MV-4-11 (cell line): ENCODE measurements around the gene UFC1.

Experiments used
- DNase-seq: peaks from one replicate; lab custom pipeline; 2025; lab: John Stamatoyannopoulos, UW

The UFC1 gene

DNA sequence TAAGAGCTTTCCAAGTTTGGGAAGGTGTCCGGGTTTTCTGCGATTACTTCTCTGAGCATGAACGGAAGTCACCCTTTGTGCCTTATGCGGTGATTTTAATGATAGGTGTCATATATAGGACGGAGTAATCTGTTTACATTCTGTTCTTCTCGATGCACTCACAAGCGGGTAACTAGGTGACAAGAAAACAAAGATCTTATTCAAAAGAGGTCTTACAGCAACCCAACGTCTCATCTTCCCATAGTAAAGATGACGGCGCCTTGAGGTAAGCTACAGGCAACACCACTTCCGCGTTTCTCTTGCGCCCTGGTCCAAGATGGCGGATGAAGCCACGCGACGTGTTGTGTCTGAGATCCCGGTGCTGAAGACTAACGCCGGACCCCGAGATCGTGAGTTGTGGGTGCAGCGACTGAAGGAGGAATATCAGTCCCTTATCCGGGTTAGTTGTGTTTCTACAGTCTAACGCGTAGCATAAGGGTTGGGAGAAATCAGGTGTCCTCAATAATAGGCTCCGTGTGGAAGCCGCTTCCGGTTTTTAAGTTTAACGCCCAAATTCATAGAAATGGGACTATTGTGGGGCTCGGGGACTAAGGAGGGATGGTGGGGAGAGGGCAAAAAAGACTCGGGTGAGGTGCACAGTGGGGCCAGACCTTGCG lies at the start of gene UFC1:
Gene UFC1 (plus strand): TSS at position 297 of the 656 bp plus-strand sequence. CDS start 20 bp downstream, at position 317.
- DNase-seq: peak; percentile 87

DNA sequence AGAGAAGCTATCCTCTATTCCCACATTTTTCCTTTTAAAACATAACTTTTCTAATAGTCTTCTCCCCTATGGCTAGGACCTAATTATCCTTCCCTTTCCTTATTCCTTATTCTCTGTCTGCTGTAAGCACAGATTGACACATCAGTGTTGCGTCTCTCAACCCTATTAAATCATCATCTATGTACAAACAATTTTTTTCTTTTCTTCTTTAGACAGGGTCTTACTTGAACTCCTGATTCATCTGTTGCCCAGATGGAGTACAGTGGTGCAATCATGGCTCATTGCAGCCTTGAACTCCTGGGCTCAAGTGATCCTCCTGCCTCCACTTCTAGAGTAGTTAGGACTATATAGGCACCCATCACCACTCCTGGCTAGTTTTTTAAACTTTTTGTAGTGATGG lies 47.3 kb upstream of the UFC1 start:
- DNase-seq: peak; percentile 13

- DNase-seq: peak; percentile 28
Measured at GRCh38 chr1:161111117-161111516, 42.7 kb upstream of the UFC1 start.

- peak; percentile 68 for DNase-seq
Measured at GRCh38 chr1:161111527-161111926, 42.3 kb upstream of the UFC1 start.

DNA sequence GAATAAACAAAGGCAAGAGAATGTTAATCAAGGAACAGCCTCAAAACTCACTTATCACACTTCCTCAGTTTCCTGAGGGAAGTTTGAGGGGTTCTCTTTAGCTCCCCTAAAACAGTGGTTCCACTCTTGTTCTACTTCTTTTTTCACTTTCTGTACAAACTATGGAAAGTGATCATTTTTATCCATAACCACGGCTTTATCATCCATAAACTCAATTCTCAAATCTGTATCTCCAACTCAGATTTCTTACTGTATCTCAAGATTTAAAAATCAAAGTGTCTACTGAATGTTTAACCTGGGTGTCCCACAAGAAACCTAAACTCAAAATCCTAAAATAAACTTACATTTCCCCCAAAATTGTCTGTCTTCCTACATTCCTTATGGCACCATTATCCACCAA lies 39.9 kb upstream of the UFC1 start:
- no peak for DNase-seq

DNA sequence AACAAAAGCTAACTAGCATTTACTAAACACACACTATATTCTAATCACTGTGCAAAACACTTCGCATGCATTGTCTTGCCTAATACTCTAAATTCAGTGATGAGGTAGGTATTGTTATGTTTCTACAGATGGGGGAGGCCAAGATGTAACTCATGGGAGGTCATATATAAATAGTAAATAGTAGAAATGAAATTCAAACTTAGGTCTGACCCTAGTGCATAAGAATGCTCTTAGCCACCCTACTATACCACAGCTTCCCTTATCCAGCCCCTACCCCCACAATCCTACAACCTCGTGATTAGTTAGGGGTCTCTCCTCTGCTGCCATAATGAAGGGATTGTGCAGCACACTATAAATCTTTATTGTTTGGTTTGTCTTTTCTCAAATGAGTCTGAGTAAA lies 39.2 kb upstream of the UFC1 start:
- DNase-seq: peak; percentile 15

DNA sequence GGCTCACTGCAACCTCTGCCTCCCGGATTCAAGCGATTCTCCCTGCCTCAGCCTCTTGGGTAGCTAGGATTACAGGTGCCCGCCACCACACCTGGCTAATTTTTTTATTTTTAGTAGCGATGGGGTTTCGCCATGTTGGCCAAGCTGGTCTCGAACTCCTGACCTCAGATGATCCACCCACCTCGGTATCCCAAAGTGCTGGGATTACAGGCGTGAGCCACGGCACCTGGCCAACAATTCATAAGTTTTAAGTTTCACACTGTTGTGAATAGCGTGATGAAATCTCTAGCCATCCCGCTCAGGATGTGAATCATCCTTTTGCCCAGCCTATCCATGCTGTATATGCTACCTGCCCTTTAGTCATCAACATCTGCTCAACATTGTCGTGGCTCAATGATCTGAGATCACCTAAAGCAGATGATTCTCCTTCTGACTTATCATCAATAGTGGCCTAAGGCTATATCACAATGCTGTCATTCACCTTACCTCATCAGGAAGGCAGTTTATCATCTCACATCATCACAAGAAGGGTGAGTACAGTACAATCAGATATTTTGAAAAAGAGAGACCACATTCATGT lies 38.6 kb upstream of the UFC1 start:
- peak; percentile 52 for DNase-seq

- DNase-seq: peak; percentile 37
Measured at GRCh38 chr1:161115961-161116360, 37.8 kb upstream of the UFC1 start.

GRCh38 chr1:161117759-161118581 lies 35.8 kb upstream of the UFC1 start, which contains the start of the genes NIT1 and PFDN2:
NIT1 (plus strand) TSS chr1:161118105; CDS start chr1:161118177, 72 bp downstream.
PFDN2 (minus strand) TSS chr1:161118037; CDS start chr1:161118026, 11 bp downstream.
- peak; percentile 63 for DNase-seq

- peak; percentile 57 for DNase-seq
Measured at GRCh38 chr1:161119092-161119903, 34.5 kb upstream of the UFC1 start.

DNA sequence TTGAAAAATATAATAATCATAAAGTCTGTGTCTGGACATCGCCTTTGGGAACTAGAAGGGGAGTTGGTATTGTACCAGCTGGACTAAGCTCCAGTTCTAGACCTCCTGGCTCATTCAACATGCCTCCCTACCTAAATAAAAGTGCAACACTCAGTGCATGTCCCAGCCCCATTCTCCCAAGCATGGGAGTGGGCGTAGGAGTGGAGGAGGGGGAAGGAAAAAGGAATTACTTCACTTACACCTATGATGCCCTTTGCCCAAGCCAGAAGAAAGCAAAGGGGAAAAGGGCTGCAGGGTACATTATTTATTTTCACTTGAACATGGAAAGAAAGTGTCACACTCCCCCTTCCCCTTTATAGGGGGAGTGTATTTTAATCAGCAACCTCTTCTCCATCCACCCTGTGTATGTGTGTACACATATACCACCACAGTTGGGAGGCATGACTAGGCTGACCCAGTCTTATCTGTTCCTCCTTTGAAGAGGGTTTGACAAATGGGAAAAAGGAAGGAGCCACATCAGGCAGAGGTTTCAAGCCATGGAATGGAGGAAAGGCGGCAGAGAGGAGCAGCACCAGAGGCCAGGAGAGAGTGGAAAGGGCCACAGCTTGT lies 32.6 kb upstream of the UFC1 start:
- DNase-seq: peak; percentile 26

DNA sequence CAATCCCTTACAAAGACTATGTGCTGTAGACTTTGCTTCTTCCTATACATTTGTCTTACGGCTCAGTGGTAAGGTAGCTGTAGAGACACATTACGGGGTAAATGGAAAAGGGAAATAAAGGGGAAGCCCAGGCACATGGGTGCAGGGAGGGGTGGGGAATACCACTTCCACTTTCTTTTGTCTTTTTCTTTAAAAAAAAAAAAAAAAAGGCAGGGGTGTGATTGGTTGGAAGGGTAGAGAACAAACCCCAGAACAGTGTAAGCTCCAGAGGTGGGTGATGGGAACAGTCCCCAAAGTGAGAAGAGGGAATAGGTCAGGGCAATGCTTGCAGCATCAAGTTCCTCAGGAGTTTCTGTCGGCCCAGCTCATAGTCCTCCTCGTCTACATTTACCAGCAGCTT lies 31.9 kb upstream of the UFC1 start:
- DNase-seq: peak; percentile 88

GRCh38 chr1:161122967-161123366 lies 30.8 kb upstream of the UFC1 start:
- no peak for DNase-seq

- DNase-seq: peak; percentile 77
Measured at GRCh38 chr1:161127649-161128048, 26.1 kb upstream of the UFC1 start.

DNA sequence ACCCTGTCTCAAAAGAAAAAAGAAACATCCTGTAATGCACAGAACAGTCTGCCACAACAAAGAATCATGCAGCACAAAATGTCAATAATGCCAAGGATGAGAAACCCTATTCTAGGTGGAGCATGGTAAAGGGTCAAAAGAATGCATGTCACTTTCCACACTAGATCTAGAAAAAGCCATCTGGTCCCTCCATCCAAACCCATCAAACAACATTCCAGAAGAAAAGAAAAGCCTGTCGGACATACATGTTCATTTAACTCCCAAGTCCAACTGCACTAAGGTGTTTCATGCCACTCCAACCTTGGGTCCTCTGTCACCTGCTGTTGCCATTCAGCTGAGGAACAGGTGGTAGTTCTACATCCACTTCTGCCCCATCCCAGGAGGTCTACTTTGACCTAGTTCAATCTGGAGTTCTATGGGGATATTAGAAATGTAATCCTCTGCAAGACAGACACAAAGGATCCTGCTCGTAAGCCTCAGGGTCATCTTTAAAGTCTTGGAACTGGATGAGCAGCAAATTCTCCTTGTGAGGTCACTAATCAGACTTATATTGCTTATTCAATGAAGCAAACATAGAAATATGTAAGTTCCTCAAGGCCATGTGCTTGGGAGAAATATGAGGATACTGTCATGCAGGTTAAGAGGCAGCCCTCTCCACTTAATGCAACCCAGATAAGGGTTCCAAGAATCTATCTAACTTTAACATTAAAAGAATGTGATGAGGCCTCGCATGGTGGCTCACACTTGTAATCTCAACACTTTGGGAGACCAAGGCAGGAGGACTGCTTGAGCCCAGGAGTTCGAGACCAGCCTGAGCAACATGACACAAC lies 25.0 kb upstream of the UFC1 start:
- DNase-seq: no peak

GRCh38 chr1:161130266-161130665 lies 23.5 kb upstream of the UFC1 start:
- no peak for DNase-seq

DNA sequence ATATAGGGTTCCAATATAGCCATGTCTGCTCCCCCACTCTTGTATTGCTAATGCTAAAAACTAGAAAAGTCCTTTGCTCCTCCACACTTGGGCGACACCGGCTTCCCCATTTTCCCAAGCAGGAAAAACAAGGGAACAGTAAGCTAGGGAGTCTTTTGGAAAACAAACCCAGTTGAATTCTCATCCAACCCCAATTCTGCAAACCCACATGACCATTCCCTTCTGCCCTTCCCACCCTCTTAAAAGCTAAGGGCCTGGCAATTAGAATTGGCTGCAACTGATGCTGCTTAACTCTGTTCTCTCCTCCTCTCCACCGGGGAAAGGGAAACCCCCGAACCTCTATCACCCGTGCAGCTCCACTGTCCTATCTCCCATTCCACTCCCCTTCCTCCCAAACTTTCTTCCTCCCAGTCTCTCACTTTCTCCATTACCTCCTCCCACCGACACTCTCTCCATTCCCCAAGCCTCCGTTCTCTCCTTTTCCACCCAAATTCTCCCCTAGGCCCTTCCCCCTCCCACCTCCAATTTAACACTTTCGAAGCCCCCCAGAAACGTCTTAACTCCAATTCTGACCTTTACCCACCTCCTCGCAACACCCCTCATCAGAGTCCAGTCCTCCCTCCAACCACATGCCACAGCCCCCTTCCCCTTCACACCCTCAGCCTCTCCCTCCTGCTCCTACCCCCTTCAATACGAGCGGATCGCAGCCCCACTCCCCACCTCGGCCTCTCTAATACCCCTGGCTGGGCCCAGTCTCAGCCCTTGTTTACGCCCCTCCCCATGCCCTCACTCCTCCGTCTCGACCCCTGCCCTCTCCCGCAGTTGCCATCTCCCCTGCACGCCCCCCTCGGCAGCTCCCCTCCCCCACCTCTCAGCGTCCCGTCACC lies 22.0 kb upstream of the UFC1 start:
- no peak for DNase-seq

DNA sequence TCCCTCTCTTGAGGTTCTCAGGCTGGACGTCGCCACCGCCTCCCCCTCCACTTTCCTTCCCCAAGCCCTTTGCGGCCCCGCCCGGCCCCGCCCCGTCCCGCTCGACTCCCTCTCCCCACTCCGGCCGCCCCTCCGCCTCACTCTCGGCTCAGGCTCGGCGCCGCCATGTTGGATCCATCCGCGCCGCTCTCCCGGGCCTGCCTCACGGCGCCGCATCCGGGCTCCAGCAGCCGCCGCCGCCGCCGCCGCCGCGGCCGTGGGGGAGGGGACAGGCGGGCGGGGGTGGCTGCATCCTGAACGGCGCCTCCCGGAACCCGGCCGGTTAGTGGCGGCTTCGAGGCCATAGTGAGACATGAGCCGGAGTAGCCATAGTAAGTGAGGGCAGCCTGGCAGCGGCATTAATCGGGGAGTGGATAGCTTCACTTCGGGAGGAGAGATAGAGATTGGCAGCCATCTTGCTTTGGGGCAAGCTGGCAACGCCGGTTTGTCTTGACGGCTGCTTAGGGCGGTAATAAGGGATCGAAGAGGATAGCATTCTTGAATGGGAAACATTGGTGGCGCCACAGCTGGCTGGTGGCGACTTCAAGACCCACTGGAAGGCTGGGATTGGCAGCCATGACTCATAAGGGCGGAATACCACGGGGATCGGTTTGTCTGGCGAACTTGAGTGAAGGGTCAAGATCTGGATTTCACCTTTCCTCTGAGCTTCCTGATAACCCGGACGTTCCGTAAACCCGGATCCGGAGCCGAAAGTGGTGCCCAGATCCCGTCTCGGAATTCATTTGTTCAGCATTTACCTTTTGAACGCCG lies 21.2 kb upstream of the UFC1 start, which contains the start of gene DEDD:
Gene DEDD (minus strand): TSS at position 258 of the 810 bp plus-strand sequence. CDS start 8,205 bp downstream, outside the sequence.
- DNase-seq: peak; percentile 97
